ENCODE measurements around the gene MAGI2. TPM values are rescaled to one million over a fixed set of nuclear protein-coding genes. Genes with fewer than 3 reads are reported as not detected.

Gene MAGI2
- total RNA-seq, 1 donor from 2014 or later: 2.5 TPM

DNA sequence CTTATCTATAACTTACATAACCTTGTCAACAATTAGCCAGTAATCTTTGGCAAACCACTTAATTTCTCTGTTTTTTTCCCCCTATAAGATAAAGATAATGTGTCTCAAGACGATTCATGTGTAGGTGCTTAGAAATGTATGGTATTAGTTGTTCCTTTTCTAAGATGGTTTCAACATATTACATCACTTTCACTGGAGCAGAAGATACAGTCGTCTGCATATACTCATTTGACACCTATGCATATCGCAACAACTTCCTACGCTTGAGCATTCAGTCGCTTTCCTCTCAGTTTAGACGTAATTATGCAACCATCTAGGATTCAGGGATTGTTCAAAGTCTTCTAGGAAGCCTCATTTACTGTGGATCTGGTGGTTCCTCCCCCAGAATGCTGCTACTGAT is 1258.2 kb downstream of the MAGI2 start:
- Histone ChIP-seq H3K27me3 (ENCODE audit: control insufficient read depth, insufficient read depth, low read length) (no peaks in the 10 kb centered on the region), H3K4me3 (ENCODE audit: low read depth, low read length) (no peak overlapping the region), H3K36me3 (ENCODE audit: control insufficient read depth, insufficient read depth, low read length) (no peaks in the 10 kb centered on the region)
- DNase-seq (ENCODE audit: low read depth): no peak
- TF ChIP-seq, protein P1, sequence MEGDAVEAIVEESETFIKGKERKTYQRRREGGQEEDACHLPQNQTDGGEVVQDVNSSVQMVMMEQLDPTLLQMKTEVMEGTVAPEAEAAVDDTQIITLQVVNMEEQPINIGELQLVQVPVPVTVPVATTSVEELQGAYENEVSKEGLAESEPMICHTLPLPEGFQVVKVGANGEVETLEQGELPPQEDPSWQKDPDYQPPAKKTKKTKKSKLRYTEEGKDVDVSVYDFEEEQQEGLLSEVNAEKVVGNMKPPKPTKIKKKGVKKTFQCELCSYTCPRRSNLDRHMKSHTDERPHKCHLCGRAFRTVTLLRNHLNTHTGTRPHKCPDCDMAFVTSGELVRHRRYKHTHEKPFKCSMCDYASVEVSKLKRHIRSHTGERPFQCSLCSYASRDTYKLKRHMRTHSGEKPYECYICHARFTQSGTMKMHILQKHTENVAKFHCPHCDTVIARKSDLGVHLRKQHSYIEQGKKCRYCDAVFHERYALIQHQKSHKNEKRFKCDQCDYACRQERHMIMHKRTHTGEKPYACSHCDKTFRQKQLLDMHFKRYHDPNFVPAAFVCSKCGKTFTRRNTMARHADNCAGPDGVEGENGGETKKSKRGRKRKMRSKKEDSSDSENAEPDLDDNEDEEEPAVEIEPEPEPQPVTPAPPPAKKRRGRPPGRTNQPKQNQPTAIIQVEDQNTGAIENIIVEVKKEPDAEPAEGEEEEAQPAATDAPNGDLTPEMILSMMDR (IDR thresholded peaks at IDR 0.05; ENCODE audit: insufficient read depth, low read length, poor library complexity, severe bottlenecking): no peak

DNA sequence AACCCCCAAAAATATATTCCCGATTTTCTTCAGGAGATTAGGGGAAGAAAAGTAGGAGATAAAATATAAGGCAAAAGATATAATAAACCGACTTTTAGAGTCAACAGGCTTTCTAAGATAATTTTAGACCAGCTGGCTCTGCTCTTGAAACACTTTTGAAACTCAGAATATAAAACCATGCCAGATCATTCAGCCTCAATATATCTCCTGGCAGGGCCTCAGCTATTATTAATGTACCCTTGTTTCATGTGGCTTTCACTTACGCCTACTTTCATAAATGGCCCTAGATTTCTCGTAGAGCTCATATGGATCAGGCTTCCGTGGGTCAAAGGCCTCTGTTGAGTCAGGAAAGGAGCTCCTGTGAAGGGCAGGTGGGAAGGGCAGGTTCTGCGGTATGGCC is 1258.9 kb downstream of the MAGI2 start:
- Histone ChIP-seq H3K36me3 (ENCODE audit: control insufficient read depth, insufficient read depth, low read length) (no peaks in the 10 kb centered on the region), H3K27me3 (ENCODE audit: control insufficient read depth, insufficient read depth, low read length) (no peaks in the 10 kb centered on the region)

DNA sequence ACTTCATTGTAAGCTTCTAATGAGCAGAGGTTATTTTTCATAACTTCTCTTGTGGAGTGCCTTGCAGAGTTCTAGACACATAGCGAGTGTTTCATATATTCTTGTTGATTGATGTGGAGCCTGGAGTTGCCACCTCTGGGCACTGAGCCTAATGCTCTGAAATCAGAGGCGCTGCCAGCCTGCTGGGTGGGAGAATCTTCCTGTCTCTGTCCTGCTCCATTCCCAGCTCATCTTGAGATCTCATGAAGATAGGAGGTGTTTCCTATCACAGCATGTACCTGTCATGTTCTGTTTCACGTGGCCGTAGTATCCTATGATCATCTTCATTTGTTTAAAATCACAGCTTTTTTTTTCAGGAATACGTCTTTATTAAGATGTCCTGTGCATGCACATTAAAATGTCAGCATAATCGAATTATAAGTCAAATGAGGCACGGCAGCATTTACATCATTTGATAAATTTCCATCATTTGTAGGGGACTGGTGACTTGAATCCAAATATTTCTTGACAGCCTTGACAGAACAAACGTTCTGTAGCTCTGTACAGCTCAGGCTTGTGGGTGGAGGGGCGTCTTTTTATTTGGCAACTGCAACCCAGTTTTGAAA is 1261.9 kb downstream of the MAGI2 start:
- no peak overlapping the region for H3K4me3 ChIP-seq (ENCODE audit: low read depth, low read length)
- H3K27me3 ChIP-seq (ENCODE audit: control insufficient read depth, insufficient read depth, low read length): no peaks in the 10 kb centered on the region
- no peaks in the 10 kb centered on the region for H3K36me3 ChIP-seq (ENCODE audit: control insufficient read depth, insufficient read depth, low read length)
- DNase-seq (ENCODE audit: low read depth): no peak
- TF ChIP-seq, protein P1 (IDR thresholded peaks at IDR 0.05; ENCODE audit: insufficient read depth, low read length, poor library complexity, severe bottlenecking): no peak

More for the DNA sequence above, 1258.9 kb downstream of the MAGI2 start:
- TF ChIP-seq, protein P1 (IDR thresholded peaks at IDR 0.05; ENCODE audit: insufficient read depth, low read length, poor library complexity, severe bottlenecking): no peak
- DNase-seq (ENCODE audit: low read depth): no peak
- H3K4me3 ChIP-seq (ENCODE audit: low read depth, low read length): no peak overlapping the region

DNA sequence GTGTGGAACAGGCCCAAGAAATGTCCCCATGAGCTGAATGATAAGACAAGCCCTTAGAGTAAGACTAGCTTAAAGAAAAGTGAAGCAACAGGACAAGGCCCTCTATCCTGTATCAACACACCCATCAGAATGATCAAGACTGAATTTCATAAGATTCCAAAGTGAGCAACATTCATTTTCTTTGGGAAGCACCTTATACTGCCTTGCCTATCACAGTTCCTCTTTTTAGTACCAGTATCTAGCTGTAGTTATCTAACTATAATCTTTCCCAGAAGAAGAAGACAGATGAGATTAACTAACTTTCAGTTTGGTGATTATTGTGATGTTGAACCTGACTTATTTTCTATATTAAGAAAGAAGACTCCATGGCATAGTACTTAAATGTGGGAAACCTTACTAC is 1263.7 kb downstream of the MAGI2 start:
- Histone ChIP-seq H3K36me3 (ENCODE audit: control insufficient read depth, insufficient read depth, low read length) (no peaks in the 10 kb centered on the region), H3K27me3 (ENCODE audit: control insufficient read depth, insufficient read depth, low read length) (no peaks in the 10 kb centered on the region), H3K4me3 (ENCODE audit: low read depth, low read length) (no peak overlapping the region)
- no peak for DNase-seq (ENCODE audit: low read depth)
- TF ChIP-seq, protein P1 (IDR thresholded peaks at IDR 0.05; ENCODE audit: insufficient read depth, low read length, poor library complexity, severe bottlenecking): no peak

DNA sequence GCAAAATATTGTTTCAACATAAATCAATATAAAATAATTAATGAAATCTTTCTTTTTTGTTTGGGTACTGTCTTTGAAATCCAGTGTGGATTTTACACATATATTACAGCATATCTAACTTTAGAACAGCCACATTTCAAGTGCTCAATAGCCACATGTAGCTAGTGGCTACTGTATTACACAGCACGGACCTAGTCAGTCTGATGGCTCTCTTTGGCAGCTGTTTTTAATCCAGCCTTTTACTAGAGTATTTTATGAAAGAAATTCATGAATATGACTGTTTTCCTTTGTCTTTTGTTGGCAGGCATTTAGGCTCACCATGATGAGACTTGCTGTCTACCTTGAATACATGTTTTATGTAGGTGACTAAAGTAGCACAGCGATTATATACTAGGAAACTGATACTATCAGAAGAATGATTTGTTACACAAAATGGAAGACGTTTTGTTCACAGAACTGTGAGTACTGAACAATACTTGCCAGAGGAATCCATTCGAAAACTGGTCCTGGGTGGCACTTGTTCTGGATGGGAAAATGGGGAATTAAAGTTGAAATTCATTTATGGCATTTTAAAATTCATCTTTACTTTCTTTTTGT is 1268.2 kb downstream of the MAGI2 start:
- Histone ChIP-seq H3K4me3 (ENCODE audit: low read depth, low read length) (no peak overlapping the region), H3K36me3 (ENCODE audit: control insufficient read depth, insufficient read depth, low read length) (no peaks in the 10 kb centered on the region), H3K27me3 (ENCODE audit: control insufficient read depth, insufficient read depth, low read length) (no peaks in the 10 kb centered on the region)
- TF ChIP-seq, protein P1 (IDR thresholded peaks at IDR 0.05; ENCODE audit: insufficient read depth, low read length, poor library complexity, severe bottlenecking): no peak
- no peak for DNase-seq (ENCODE audit: low read depth)

DNA sequence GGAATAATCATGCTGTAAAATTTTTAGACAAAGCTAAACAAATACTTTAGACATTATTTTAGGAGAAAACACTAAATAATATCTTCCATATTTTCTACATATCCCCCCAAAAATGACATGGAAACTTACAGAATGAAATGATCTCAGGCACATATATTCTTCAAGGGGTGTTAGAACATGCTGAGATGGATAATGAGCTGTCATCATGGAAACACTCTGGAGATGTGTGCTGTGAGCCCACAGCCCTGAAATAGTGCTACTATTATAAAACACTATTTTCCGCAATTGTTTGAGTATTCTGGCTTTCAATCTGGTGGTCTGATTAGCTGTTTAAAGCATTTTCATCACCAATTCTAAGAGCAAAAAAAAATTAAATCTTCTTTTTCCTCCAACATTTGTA is 1269.2 kb downstream of the MAGI2 start:
- TF ChIP-seq, protein P1 (IDR thresholded peaks at IDR 0.05; ENCODE audit: insufficient read depth, low read length, poor library complexity, severe bottlenecking): no peak
- no peaks in the 10 kb centered on the region for H3K36me3 ChIP-seq (ENCODE audit: control insufficient read depth, insufficient read depth, low read length)
- H3K4me3 ChIP-seq (ENCODE audit: low read depth, low read length): no peak overlapping the region
- no peak for DNase-seq (ENCODE audit: low read depth)
- H3K27me3 ChIP-seq (ENCODE audit: control insufficient read depth, insufficient read depth, low read length): no peaks in the 10 kb centered on the region

Measured in kidney epithelial cell (primary cell).